Airway epithelial cell (primary cell): ENCODE data around the gene INVS. TPM values are rescaled to one million over a fixed set of nuclear protein-coding genes. Genes with fewer than 3 reads are reported as not detected.

Source experiments
- total RNA-seq: library from RNA; depleted of rRNA; stranded (reverse); fragments of >200 nt; gene quantifications from 2 replicates; pipeline ENCODE4 v1.2.3, GENCODE V29; 2015

INVS gene
- total RNA-seq, result 17.2 and 17.6 TPM in 2 replicates

GRCh38 chr9:100098887-100099721, at the start of gene INVS, which contains the start of gene ERP44:
Gene INVS (plus strand): TSS chr9:100099243. CDS start chr9:100104522, 5,279 bp downstream.
Gene ERP44 (minus strand): TSS chr9:100099000. CDS start chr9:100098840, 160 bp downstream.

Other genes starting within 250 kb of the INVS start
- 16.0 and 19.6 TPM in 2 replicates for gene STX17, start 192.6 kb upstream of the INVS start, total RNA-seq
- gene ERP44, start 243 bp upstream of the INVS start, total RNA-seq, result 10.7 and 15.0 TPM in 2 replicates